SK-N-SH (cell line): ENCODE data around the gene ARPC5L.

Experiments used
- CHD2 ChIP-seq: fragments of 150-350 bp; IDR thresholded peaks from 2 replicates; pipeline ENCODE4 v1.6.1; 2018; ENCODE audit warnings: low read length; ENCODE audit not compliant: partially characterized antibody
- CTCF ChIP-seq: fragments of 200-600 bp; sonication (generic); IDR thresholded peaks from 2 replicates; pipeline ENCODE4 v1.6.1; 2017; ENCODE audit warnings: antibody characterized with exemption, mild to moderate bottlenecking, moderate library complexity
- EP300 ChIP-seq, 2 experiments: IDR thresholded peaks; 2 replicates each; pipeline versions ENCODE4 v1.4.0 to v1.6.1; 2012; ENCODE audit warnings: borderline replicate concordance in 1 of 2, low read depth in 1 of 2, low read length in 1 of 2
- FOSL2 ChIP-seq: IDR thresholded peaks from 2 replicates; pipeline ENCODE4 v1.4.0; 2012; ENCODE audit warnings: low read depth, mild to moderate bottlenecking, moderate library complexity, borderline replicate concordance
- NFIC ChIP-seq: IDR thresholded peaks from 2 replicates; pipeline ENCODE4 v1.4.0; 2012; ENCODE audit warnings: borderline replicate concordance
- RFX5 ChIP-seq: IDR thresholded peaks from 2 replicates; pipeline ENCODE4 v1.6.1; 2012; ENCODE audit warnings: mild to moderate bottlenecking, improper control_type of control experiment, low read length
- SIN3A ChIP-seq: IDR thresholded peaks from 2 replicates; pipeline ENCODE4 v1.6.1; 2012; ENCODE audit warnings: low read depth, mild to moderate bottlenecking, low read length, moderate library complexity, borderline replicate concordance

- TF ChIP-seq SIN3A (no peak), EP300 (IDR thresholded peaks at IDR 0.05; ENCODE audit: borderline replicate concordance in 1 of 2, low read depth in 1 of 2, low read length in 1 of 2) (no peak), FOSL2 (no peak), CTCF (no peak), CHD2 (no peak), RFX5 (no peak), NFIC (no peak)
Observed at GRCh38 chr9:124899845-124900244, 37.9 kb downstream of the ARPC5L start.
